NCI-H524 treated with DMSO at 0.1 percent for 48 hours (cell line): ENCODE results near the gene SPACA9.

Source experiments
- DNase-seq: peaks from one replicate; lab custom pipeline; 2025; lab: John Stamatoyannopoulos, UW

SPACA9 gene

DNA sequence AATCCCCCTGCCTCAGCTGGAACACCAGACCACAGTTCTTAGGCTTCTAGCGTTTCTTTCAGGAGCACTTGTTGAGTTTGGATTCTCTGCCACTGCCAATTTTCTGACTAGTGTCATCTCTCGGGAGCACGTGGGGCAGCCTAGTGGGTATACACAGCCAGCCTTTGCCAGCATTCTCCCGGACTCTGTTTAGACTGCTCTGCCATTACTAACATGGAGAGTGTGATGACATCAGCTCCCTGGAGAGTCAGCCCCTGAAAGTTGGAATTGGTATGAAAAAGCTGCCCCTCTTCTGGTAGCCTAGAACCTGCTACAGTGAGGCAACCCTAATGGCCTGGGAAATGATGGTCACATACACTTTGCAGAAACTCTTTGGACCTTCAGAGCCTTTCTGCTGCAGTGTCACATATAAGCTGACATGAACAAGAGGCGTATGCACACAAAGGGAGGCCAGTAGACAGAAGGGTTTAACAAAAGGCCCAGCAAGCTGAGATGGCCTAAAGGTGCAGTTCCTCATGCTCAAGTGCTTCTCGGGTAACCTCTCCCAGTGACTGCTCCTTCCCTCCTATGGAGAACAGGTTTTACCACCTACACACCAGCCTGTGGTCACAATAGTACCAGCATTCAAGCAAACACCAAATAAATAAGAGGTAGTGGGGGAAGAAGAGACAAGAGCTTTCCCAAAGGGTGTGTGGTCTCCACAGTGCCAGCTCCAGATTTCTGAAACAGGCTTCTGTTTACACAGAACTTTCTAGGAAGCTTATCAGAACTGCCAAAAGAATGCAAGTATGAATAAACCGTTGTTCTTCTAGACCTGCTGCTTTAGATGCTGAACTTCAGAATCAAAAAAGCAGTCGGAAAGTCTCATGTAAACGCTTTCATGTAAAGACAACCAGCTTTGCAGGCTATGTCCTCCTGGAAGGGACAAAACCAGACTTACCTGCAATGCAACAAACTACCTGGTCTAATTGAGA lies 16.5 kb downstream of the SPACA9 start:
- no peak for DNase-seq

- no peak for DNase-seq
Measured at GRCh38 chr9:132896264-132896663, 17.6 kb downstream of the SPACA9 start.

DNA sequence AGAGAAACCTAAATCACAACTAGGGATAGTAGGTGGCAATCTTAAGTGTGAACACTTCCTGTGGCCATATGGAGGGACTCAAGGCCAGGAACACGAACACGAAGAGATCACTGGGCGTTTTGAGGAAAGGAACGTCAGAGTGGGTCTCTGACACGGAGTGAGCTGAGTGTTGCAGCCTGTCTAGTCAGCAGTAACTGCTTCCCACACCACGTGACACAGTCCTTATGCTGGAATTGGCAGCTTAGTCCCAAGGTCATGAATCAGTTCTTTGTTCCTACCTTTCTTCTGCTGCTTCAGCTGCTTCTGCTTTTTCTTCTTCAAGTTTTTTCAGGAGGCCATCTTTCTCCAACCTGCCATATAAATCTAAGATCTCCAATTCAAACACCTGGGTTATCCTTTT lies 18.2 kb downstream of the SPACA9 start:
- no peak for DNase-seq

GRCh38 chr9:132898051-132898450 lies 19.4 kb downstream of the SPACA9 start:
- DNase-seq = no peak

DNA sequence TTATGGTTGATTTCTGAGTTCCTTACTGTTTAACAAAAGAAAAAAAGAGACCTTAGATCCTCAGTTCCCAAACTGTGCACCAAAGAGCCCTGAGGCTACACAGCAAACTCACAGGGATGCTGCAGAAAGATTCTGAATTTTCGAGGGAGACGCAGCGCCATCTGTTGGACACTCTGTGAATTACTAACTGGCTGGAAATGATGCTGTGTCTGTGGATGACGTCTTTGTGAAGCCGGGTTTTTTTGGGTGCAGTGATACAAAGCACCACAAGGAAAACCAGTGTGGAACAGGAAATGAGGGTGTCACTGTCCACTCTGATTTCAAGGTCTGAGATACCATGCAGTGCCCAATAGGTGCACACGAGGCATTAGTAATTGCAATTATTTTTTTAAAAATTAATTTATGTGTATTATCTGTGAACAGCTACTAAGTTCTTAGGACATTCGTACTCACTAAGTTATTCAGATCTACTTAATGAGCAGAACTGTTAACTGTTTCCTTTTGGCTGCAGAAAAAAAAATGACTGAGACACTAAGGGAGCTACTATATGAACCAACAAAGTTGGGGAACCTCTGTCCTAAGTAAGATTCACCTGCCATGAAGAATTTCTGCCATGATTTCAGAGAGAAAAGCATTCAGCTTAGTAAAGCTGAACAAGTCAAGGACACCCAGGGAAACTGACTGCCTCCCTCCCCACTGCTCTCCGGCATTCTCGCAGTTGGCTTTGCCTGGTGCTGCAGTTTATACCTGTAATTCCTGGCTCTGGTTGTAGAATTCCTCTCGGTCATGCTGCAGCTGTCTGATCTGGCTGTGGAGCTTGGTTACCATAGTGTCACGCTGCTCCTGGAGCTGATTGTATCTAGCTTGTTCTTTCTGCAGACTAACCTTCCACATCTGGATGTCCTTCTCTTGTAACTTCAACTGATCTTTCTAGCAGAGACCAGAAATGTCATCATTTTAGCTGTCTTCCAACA lies 23.4 kb downstream of the SPACA9 start:
- no peak for DNase-seq

DNA sequence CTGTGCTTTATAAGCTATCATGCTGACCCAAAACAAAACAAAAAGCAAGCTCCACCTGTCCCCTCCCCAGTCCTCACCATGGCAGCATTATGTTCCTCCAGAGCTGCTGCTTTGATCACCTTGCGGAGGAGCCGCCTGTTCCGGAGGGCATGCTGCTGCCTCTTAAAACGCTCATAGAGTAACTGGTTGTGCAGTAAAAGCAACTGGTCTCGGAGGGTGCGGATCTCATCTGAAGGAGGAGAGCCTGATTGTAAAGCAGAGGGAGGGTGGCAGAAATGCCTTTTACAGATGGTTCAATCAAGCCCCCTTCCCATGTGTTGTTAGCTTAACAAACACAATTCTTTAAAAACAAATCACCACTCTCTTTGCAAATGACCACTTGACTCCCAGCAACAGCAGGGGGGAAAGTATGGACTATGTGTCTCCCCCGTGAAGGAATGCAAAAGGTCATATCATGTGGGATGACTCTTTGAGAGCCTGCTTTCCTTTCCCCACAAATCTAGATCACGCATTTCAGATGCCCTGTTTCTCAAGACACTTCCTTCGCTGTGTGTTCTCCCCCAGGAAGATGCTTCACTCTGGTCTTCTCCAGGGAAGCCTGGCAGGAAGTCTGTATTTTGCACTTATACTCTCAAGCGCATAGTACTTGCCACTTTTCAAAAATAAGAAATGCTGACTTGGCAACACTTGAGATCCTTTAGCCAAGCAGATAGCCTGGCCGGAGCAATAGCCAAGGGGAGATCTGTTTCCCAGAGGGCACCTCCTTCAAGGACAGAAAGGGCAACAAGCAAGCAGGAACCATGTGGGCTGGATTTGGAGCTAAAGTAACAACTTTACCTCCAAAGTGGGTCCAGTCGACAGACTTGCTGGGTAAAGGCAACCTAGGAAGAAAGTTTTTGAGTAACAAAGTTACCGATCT lies 25.1 kb downstream of the SPACA9 start:
- DNase-seq = no peak

DNA sequence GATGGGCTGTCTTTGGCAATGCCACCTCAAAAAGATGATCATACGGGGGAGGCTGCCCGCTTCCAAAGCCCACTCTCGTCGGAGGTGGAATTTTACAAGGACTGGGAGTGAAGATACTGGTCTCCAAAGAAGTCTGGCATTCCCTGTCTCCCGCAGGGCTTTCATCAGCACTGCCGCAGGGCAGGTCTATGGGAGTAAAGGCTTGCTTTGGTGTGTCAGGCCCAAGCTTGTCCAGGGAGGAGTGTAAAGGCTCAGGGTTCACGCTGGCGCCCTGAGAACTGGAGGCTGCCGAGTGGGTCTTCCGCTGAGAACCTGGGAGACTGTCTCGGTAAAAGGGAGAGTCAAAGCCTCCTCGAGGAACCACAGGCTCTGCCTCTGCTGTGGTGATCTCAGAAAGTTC lies 27.0 kb downstream of the SPACA9 start:
- no peak for DNase-seq

DNA sequence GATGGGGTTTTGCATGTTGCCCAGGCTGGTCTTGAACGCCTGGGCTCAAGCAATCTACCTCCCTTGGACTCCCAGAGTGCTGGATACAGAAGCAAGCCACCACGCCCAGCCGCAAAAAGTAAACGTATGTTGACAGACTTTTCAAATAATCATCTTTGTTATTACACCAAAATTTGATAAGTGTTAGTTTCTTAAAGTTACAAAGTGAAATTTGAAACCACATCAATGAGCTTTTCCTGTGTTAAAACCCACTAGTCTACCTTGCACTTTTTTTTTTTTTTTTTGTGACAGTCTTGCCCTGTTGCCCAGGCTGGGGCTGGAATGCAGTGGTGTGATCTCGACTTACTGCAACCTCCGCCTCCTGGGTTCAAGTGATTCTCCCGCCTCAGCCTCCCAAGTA lies 29.9 kb downstream of the SPACA9 start:
- DNase-seq = no peak

DNA sequence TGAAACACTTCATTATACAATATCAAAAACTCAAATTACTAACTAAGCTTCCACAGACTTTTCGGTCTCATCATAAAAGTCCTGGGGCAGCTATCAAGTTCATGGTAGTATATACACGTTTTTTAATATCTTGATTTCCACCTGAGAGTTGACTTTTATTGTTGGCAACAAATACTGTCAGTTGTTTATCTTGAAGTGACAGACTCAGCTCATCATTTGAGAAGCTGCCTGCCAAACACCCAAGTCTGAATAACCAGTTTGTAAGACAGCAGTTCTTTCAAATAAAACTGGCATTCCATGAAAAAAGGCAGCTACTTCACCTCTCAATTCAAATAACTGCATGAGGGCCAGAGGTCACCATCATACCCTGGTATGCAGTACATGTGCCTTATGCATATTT lies 30.6 kb downstream of the SPACA9 start:
- no peak for DNase-seq

GRCh38 chr9:132910376-132910775 lies 31.7 kb downstream of the SPACA9 start:
- no peak for DNase-seq

- no peak for DNase-seq
Measured at GRCh38 chr9:132912131-132912530, 33.4 kb downstream of the SPACA9 start.

DNA sequence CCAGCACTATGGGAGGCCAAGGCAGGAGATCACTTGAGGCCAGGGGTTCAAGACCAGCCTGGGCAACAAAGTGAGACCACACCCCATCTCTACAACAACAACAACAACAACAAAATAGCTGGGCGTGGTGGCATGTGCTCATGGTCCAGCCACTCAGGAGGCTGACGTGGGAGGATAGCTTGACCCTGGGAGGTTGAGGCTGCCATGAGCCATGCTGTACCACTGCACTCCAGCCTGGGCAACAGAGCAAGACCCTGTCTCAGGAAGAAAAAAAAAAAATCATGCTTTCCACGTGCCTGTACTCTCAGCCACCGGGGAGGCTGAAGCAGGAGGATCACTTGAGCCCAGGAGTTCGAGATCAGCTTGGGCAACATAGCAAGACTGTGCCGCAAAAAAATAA lies 36.2 kb downstream of the SPACA9 start:
- DNase-seq = no peak

- no peak for DNase-seq
Measured at GRCh38 chr9:132919614-132920268, 41.0 kb downstream of the SPACA9 start.

DNA sequence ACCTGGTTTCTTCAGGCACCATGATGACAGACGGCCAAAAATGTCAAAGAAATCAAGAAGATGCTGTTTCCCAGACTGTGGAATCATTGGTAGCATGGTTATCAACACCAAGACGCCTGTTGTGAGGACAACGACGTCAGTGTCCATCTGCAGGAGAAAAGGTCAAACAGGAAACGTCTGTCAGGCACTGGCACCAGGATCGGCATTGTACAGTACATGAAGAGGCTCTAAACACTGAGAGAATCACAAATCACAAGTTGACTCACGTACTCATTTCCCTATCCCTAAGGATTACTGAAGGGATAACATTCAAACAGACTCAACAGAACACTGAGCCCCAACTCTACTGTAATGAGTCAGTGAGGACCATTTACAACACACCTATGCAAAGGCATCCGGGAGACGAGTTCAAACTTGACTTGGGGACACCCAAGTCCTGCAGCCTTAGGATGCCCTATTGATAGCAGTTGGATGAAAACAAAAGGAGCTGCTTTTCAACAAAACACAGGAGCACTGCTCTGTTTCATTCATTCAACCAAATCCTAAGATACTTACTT lies 44.7 kb downstream of the SPACA9 start:
- no peak for DNase-seq

- no peak for DNase-seq
Measured at GRCh38 chr9:132927704-132928103, 49.0 kb downstream of the SPACA9 start.

DNA sequence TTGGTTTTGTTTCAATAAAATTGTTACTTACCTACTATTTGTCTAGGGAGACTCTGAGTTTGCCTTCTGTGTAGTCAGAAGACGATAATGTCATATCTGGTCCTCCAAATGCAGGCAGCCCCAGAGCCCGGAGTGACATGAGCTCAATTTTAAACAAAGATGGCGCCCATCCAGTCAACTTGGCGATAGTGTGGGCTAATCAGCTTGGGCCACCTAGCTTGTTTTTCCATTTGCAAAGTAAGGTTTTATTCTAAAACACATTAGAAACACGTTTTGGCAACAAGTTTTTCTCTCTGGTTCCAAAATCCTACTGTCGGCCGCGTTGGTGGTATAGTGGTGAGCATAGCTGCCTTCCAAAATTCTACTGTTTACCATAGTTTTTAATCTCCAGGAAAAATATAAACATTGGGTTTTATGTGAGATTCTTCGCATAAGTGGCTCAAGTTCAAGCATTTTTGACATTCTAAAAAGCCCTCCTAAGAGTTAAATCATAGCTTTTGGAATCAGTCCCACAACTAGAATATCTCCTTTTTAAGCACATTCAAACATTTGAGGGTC lies 52.6 kb downstream of the SPACA9 start:
- DNase-seq = no peak

DNA sequence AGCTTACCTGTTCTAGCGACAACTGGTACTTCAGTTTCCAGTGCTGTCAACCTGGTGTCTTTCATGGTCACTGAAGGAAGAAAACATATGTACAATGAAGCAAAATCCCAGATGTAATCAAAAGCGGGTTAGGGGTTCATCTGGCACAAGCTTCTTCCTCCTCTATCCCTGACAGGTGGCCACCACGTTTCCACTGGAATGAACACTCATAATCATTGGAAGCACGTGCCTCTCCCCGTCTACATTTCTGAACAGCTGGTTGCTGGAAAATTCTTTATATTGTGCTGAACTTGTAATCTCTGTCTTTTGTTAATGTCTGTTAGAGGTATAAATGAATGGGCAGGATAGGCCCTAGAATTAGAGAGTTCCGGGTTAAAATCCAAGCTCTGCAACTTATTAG lies 56.3 kb downstream of the SPACA9 start:
- peak; percentile 19 for DNase-seq

- no peak for DNase-seq
Measured at GRCh38 chr9:132937463-132937901, 58.8 kb downstream of the SPACA9 start.

GRCh38 chr9:132939169-132939568 lies 60.5 kb downstream of the SPACA9 start:
- DNase-seq = no peak
